Epithelial cell of prostate (primary cell): ENCODE measurements around the gene KNTC1.
"Not testable (repeated sequence)": the region's sequence is repeated elsewhere in the genome, so short reads cannot be mapped to it uniquely, and the experiment has no call there.

Source experiments
- DNase-seq: peaks from one replicate; pipeline ENCODE4 v3.0.0-alpha.2; 2011; ENCODE audit warnings: low read depth, low spot score
- H3K27ac ChIP-seq: fragments of 450-650 bp; 2 replicates; pipeline ENCODE4 v1.5.1; 2017; ENCODE audit warnings: mild to moderate bottlenecking

KNTC1 gene

GRCh38 chr12:122506393-122506938 lies 20.6 kb upstream of the KNTC1 start:
- no peak overlapping the region for H3K27ac ChIP-seq
- no peak for DNase-seq

GRCh38 chr12:122508163-122508562 lies 18.9 kb upstream of the KNTC1 start:
- H3K27ac ChIP-seq, result no peak overlapping the region
- no peak for DNase-seq

GRCh38 chr12:122513028-122513427 lies 14.0 kb upstream of the KNTC1 start:
- H3K27ac ChIP-seq, DNase-seq: not testable (repeated sequence)

- no peak for DNase-seq
- no peak overlapping the region for H3K27ac ChIP-seq
Observed at GRCh38 chr12:122513660-122514059, 13.4 kb upstream of the KNTC1 start.

GRCh38 chr12:122515275-122515674 lies 11.8 kb upstream of the KNTC1 start:
- DNase-seq, result no peak
- H3K27ac ChIP-seq, result no peak overlapping the region

- DNase-seq, result no peak
- no peak overlapping the region for H3K27ac ChIP-seq
Observed at GRCh38 chr12:122516544-122517361, 10.3 kb upstream of the KNTC1 start.

GRCh38 chr12:122517877-122518276 lies 9.2 kb upstream of the KNTC1 start:
- DNase-seq, result no peak
- H3K27ac ChIP-seq, result no peak overlapping the region

GRCh38 chr12:122518908-122519307 lies 8.1 kb upstream of the KNTC1 start:
- H3K27ac ChIP-seq, result peak overlapping the region; percentile 5
- DNase-seq, result no peak

GRCh38 chr12:122519418-122519817 lies 7.6 kb upstream of the KNTC1 start:
- DNase-seq, result no peak
- H3K27ac ChIP-seq, result peak overlapping the region; percentile 5

GRCh38 chr12:122520676-122521075 lies 6.4 kb upstream of the KNTC1 start:
- no peak overlapping the region for H3K27ac ChIP-seq
- no peak for DNase-seq

- peak overlapping the region; percentile 0 for H3K27ac ChIP-seq
- DNase-seq, result no peak
Observed at GRCh38 chr12:122523280-122523679, 3.8 kb upstream of the KNTC1 start.

- H3K27ac ChIP-seq, result peak overlapping the region; percentile 93
- no peak for DNase-seq
Observed at GRCh38 chr12:122523846-122524718, 3.0 kb upstream of the KNTC1 start.

GRCh38 chr12:122527478-122527944 lies 462 bp downstream of the KNTC1 start:
- H3K27ac ChIP-seq, result peak overlapping the region; percentile 93
- no peak for DNase-seq

GRCh38 chr12:122528582-122528981 lies 1.5 kb downstream of the KNTC1 start:
- H3K27ac ChIP-seq, result no peak overlapping the region
- DNase-seq, result no peak

GRCh38 chr12:122528992-122529391 lies 1.9 kb downstream of the KNTC1 start:
- DNase-seq, result no peak
- no peak overlapping the region for H3K27ac ChIP-seq

- DNase-seq, result no peak
- H3K27ac ChIP-seq, result no peak overlapping the region
Observed at GRCh38 chr12:122533856-122534255, 6.8 kb downstream of the KNTC1 start.

- H3K27ac ChIP-seq, result no peak overlapping the region
- no peak for DNase-seq
Observed at GRCh38 chr12:122537021-122537420, 10.0 kb downstream of the KNTC1 start.

- no peak overlapping the region for H3K27ac ChIP-seq
- no peak for DNase-seq
Observed at GRCh38 chr12:122538496-122538895, 11.4 kb downstream of the KNTC1 start.

GRCh38 chr12:122544537-122544936 lies 17.5 kb downstream of the KNTC1 start:
- H3K27ac ChIP-seq, result no peak overlapping the region
- no peak for DNase-seq

- DNase-seq, result no peak
- H3K27ac ChIP-seq, result no peak overlapping the region
Observed at GRCh38 chr12:122545855-122546254, 18.8 kb downstream of the KNTC1 start.

- DNase-seq, result no peak
- no peak overlapping the region for H3K27ac ChIP-seq
Observed at GRCh38 chr12:122547330-122547729, 20.3 kb downstream of the KNTC1 start.
